NCI-H524 treated with DMSO at 0.1 percent for 48 hours (cell line): ENCODE data around the gene RNF112.

ENCODE experiments used
- DNase-seq: peaks from one replicate; lab custom pipeline; 2025; lab: John Stamatoyannopoulos, UW

Gene RNF112

GRCh38 chr17:19387921-19388521 is 23.0 kb upstream of the RNF112 start:
- peak; percentile 50 for DNase-seq

GRCh38 chr17:19388791-19389785 is 21.9 kb upstream of the RNF112 start:
- no peak for DNase-seq

GRCh38 chr17:19390951-19391350 is 20.1 kb upstream of the RNF112 start:
- DNase-seq = no peak

GRCh38 chr17:19391432-19391831 is 19.6 kb upstream of the RNF112 start:
- DNase-seq = no peak

GRCh38 chr17:19392303-19392702 is 18.7 kb upstream of the RNF112 start:
- no peak for DNase-seq

- no peak for DNase-seq
Observed at GRCh38 chr17:19397556-19398041, 13.4 kb upstream of the RNF112 start.

- no peak for DNase-seq
Observed at GRCh38 chr17:19398301-19399181, 12.5 kb upstream of the RNF112 start.

GRCh38 chr17:19399750-19400450 is 11.1 kb upstream of the RNF112 start:
- no peak for DNase-seq

GRCh38 chr17:19401321-19402010 is 9.6 kb upstream of the RNF112 start:
- no peak for DNase-seq

GRCh38 chr17:19402171-19402570 is 8.9 kb upstream of the RNF112 start:
- no peak for DNase-seq

GRCh38 chr17:19403021-19403420 is 8.0 kb upstream of the RNF112 start:
- DNase-seq = no peak

GRCh38 chr17:19404264-19404663 is 6.8 kb upstream of the RNF112 start:
- DNase-seq = no peak

GRCh38 chr17:19405114-19405513 is 5.9 kb upstream of the RNF112 start:
- DNase-seq = no peak

- DNase-seq = no peak
Observed at GRCh38 chr17:19407601-19408345, 3.3 kb upstream of the RNF112 start.

GRCh38 chr17:19408346-19408710 is 2.7 kb upstream of the RNF112 start:
- no peak for DNase-seq

GRCh38 chr17:19409066-19409465 is 2.0 kb upstream of the RNF112 start:
- DNase-seq = no peak

- no peak for DNase-seq
Observed at GRCh38 chr17:19409509-19409908, 1.5 kb upstream of the RNF112 start.

GRCh38 chr17:19410091-19410490 is 941 bp upstream of the RNF112 start:
- DNase-seq = no peak

- peak; percentile 65 for DNase-seq
Observed at GRCh38 chr17:19411631-19412030, 599 bp downstream of the RNF112 start.

- no peak for DNase-seq
Observed at GRCh38 chr17:19412510-19412909, 1.5 kb downstream of the RNF112 start.
